MM.1S (cell line): Measurements from ENCODE around the gene SLC7A6.

ENCODE experiments used
- DNase-seq: peaks from one replicate; pipeline ENCODE4 v3.0.0-alpha.2; 2015
- H2AFZ ChIP-seq: fragments of 300-600 bp; sonication (generic); 2 replicates; pipeline ENCODE4 v1.6.0; 2016; ENCODE audit warnings: antibody characterized with exemption, low read length
- H3F3A ChIP-seq: fragments of 300-600 bp; sonication (generic); 2 replicates; pipeline ENCODE4 v1.6.1; 2016; ENCODE audit warnings: mild to moderate bottlenecking, antibody characterized with exemption, low read length, moderate library complexity, mixed read lengths; ENCODE audit not compliant: insufficient read depth
- H3K27ac ChIP-seq: fragments of 300-600 bp; sonication (generic); 2 replicates; pipeline ENCODE4 v1.5.1; 2016; ENCODE audit warnings: mild to moderate bottlenecking, low read length
- H3K27me3 ChIP-seq: fragments of 300-600 bp; sonication (generic); replicated peaks from 2 replicates; pipeline ENCODE4 v1.6.0; 2016; ENCODE audit warnings: low read length; ENCODE audit not compliant: insufficient read depth
- H3K36me3 ChIP-seq: fragments of 300-600 bp; sonication (generic); replicated peaks from 2 replicates; pipeline ENCODE4 v1.6.1; 2016; ENCODE audit warnings: mild to moderate bottlenecking, low read length, mixed read lengths; ENCODE audit not compliant: insufficient read depth
- H3K4me1 ChIP-seq: fragments of 300-600 bp; sonication (generic); 2 replicates; pipeline ENCODE4 v1.6.1; 2016; ENCODE audit warnings: low read length, mixed read lengths
- H3K4me2 ChIP-seq: fragments of 300-600 bp; sonication (generic); 2 replicates; pipeline ENCODE4 v1.6.0; 2016; ENCODE audit warnings: low read depth, low read length
- H3K4me3 ChIP-seq: fragments of 300-600 bp; sonication (generic); 2 replicates; pipeline ENCODE4 v1.5.1; 2016; ENCODE audit warnings: low read length, mixed read lengths
- H3K79me2 ChIP-seq: fragments of 300-600 bp; sonication (generic); 2 replicates; pipeline ENCODE4 v1.6.1; 2016; ENCODE audit warnings: mixed run types, low read length, mixed read lengths
- H3K9ac ChIP-seq: fragments of 300-600 bp; sonication (generic); 2 replicates; pipeline ENCODE4 v1.6.1; 2016; ENCODE audit warnings: low read length, mixed read lengths
- H3K9me2 ChIP-seq: fragments of 300-600 bp; sonication (generic); replicated peaks from 2 replicates; pipeline ENCODE4 v1.6.1; 2016; ENCODE audit warnings: mild to moderate bottlenecking, low read length, mixed read lengths; ENCODE audit not compliant: insufficient read depth
- H3K9me3 ChIP-seq: fragments of 300-600 bp; sonication (generic); replicated peaks from 2 replicates; pipeline ENCODE4 v1.6.1; 2016; ENCODE audit warnings: mild to moderate bottlenecking, low read length, mixed read lengths; ENCODE audit not compliant: insufficient read depth
- H4K20me1 ChIP-seq: fragments of 300-600 bp; sonication (generic); 2 replicates; pipeline ENCODE4 v1.6.1; 2016; ENCODE audit warnings: mild to moderate bottlenecking, low read length, moderate library complexity, mixed read lengths; ENCODE audit not compliant: insufficient read depth
- CTCF ChIP-seq: fragments of 300-600 bp; sonication (generic); IDR thresholded peaks from 2 replicates; pipeline ENCODE4 v1.5.1; 2016; ENCODE audit warnings: antibody characterized with exemption, low read length, mixed read lengths
- EZH2 ChIP-seq: fragments of 300-600 bp; sonication (generic); optimal IDR thresholded peaks from 2 replicates; pipeline ENCODE3; 2017; ENCODE audit warnings: low read depth, mild to moderate bottlenecking, antibody characterized with exemption, low read length, mixed read lengths
- EZH2phosphoT487 ChIP-seq: fragments of 300-600 bp; sonication (generic); IDR thresholded peaks from 2 replicates; pipeline ENCODE4 v1.6.1; 2018; ENCODE audit warnings: antibody characterized with exemption, low read length

SLC7A6 gene

GRCh38 chr16:68324336-68324735 is 60.0 kb downstream of the SLC7A6 start:
- no peaks in the 10 kb centered on the region for H3K27me3 ChIP-seq
- DNase-seq = no peak
- H4K20me1 ChIP-seq = no peaks in the 10 kb centered on the region
- H3F3A ChIP-seq = peaks cover 27% of the 10 kb centered on the region
- H2AFZ ChIP-seq = no peak overlapping the region
- TF ChIP-seq EZH2phosphoT487 (no peak), CTCF (no peak)
- H3K36me3 ChIP-seq = no peaks in the 10 kb centered on the region
- no peak overlapping the region for H3K9ac ChIP-seq
- H3K9me3 ChIP-seq = no peaks in the 10 kb centered on the region
- H3K27ac ChIP-seq = no peak overlapping the region
- peaks cover 12% of the 10 kb centered on the region for H3K79me2 ChIP-seq
- H3K4me1 ChIP-seq = peaks cover 22% of the 10 kb centered on the region
- no peak overlapping the region for H3K4me2 ChIP-seq
- no peaks in the 10 kb centered on the region for H3K9me2 ChIP-seq
- no peak overlapping the region for H3K4me3 ChIP-seq

GRCh38 chr16:68324780-68325357 is 60.5 kb downstream of the SLC7A6 start:
- Histone ChIP-seq H3K4me1 (peaks cover 22% of the 10 kb centered on the region), H3K4me2 (no peak overlapping the region), H3K79me2 (peaks cover 11% of the 10 kb centered on the region), H3K27me3 (no peaks in the 10 kb centered on the region), H3F3A (peaks cover 27% of the 10 kb centered on the region), H3K36me3 (no peaks in the 10 kb centered on the region), H3K9ac (no peak overlapping the region), H3K9me3 (no peaks in the 10 kb centered on the region), H3K4me3 (no peak overlapping the region), H3K27ac (no peak overlapping the region), H2AFZ (no peak overlapping the region), H4K20me1 (no peaks in the 10 kb centered on the region), H3K9me2 (no peaks in the 10 kb centered on the region)
- no peak for DNase-seq
- no peak for TF ChIP-seq CTCF
- TF ChIP-seq EZH2phosphoT487 = no peak
- no peak for TF ChIP-seq EZH2

- Histone ChIP-seq H3K4me3 (no peak overlapping the region), H3K79me2 (no peaks in the 10 kb centered on the region), H3K4me1 (peaks cover 37% of the 10 kb centered on the region), H4K20me1 (no peaks in the 10 kb centered on the region), H3K4me2 (peak overlapping the region; percentile 43; the same call in 1 of the 2 replicates), H2AFZ (no peak overlapping the region), H3K9ac (no peak overlapping the region), H3K9me3 (no peaks in the 10 kb centered on the region), H3K27ac (no peak overlapping the region), H3F3A (peaks cover 44% of the 10 kb centered on the region), H3K27me3 (no peaks in the 10 kb centered on the region), H3K36me3 (no peaks in the 10 kb centered on the region), H3K9me2 (no peaks in the 10 kb centered on the region)
- peak; percentile 86 for DNase-seq
- no peak for TF ChIP-seq EZH2
- peak; percentile 97 for TF ChIP-seq CTCF
Observed at GRCh38 chr16:68328151-68328859, 64.0 kb downstream of the SLC7A6 start.
